Cardiac muscle cell (in vitro differentiated cells and primary cell): ENCODE measurements around the gene HEATR1. TPM values are rescaled to one million over a fixed set of nuclear protein-coding genes. Genes with fewer than 3 reads are reported as not detected.

Experiments
- DNase-seq, 2 donors: peaks; one replicate each; pipeline versions ENCODE4 v3.0.0 to v3.0.0-alpha.2; 2010 to 2017; ENCODE audit warnings: low read depth in 1 of 2, low spot score in 1 of 2
- H3K27ac ChIP-seq: fragments of 200-600 bp; sonication (generic); 2 replicates; pipeline ENCODE4 v1.5.1; 2016
- H3K27me3 ChIP-seq: fragments of 200-600 bp; sonication (generic); 2 replicates; pipeline ENCODE4 v1.6.0; 2016; ENCODE audit warnings: control low read depth
- H3K36me3 ChIP-seq: fragments of 200-600 bp; sonication (generic); 2 replicates; pipeline ENCODE4 v1.5.1; 2016; ENCODE audit warnings: control low read depth
- H3K4me1 ChIP-seq: fragments of 200-600 bp; sonication (generic); 2 replicates; pipeline ENCODE4 v1.8.1; 2017; ENCODE audit warnings: low read depth, mild to moderate bottlenecking, mixed run types
- H3K4me3 ChIP-seq: fragments of 200-600 bp; sonication (generic); 2 replicates; pipeline ENCODE4 v1.5.1; 2016; ENCODE audit warnings: mild to moderate bottlenecking
- H3K9me3 ChIP-seq: fragments of 200-600 bp; sonication (generic); 2 replicates; pipeline ENCODE4 v1.5.1; 2017; ENCODE audit warnings: low read depth, mild to moderate bottlenecking, control low read depth
- CTCF ChIP-seq: IDR thresholded peaks from 2 replicates; pipeline ENCODE4 v1.5.1; 2012; ENCODE audit warnings: low read depth, mild to moderate bottlenecking, low read length
- polyA plus RNA-seq: library from polyadenylated mRNA; unstranded; fragments of >200 nt; fragmentation: Nextera tagmentation; extraction: Ambion mirVana; gene quantifications from 2 replicates; pipeline ENCODE4 v1.2.1, GENCODE V29; 2016
- total RNA-seq: library from RNA; depleted of rRNA; stranded (reverse); fragments of >200 nt; gene quantifications from 2 replicates; pipeline ENCODE4 v1.2.3, GENCODE V29; 2016

HEATR1 gene
- total and polyA plus RNA-seq, 2 experiments from 2014 or later: 6.6 to 11.9 TPM

- no peak for DNase-seq
- H3K4me3 ChIP-seq: no peak overlapping the region
- no peaks in the 10 kb centered on the region for H3K36me3 ChIP-seq
- no peaks in the 10 kb centered on the region for H3K4me1 ChIP-seq
- TF ChIP-seq CTCF: no peak
- H3K27ac ChIP-seq: no peak overlapping the region
- H3K9me3 ChIP-seq: no peaks in the 10 kb centered on the region
- no peaks in the 10 kb centered on the region for H3K27me3 ChIP-seq
Measured at GRCh38 chr1:236520445-236521005, 83.8 kb downstream of the HEATR1 start.

GRCh38 chr1:236518322-236518721, 86.0 kb downstream of the HEATR1 start:
- no peaks in the 10 kb centered on the region for H3K36me3 ChIP-seq
- no peaks in the 10 kb centered on the region for H3K27me3 ChIP-seq
- DNase-seq: peak in 1 of 2 donors; percentile 56
- TF ChIP-seq CTCF: no peak
- H3K9me3 ChIP-seq: no peaks in the 10 kb centered on the region
- H3K4me1 ChIP-seq: no peaks in the 10 kb centered on the region
- no peak overlapping the region for H3K27ac ChIP-seq
- H3K4me3 ChIP-seq: no peak overlapping the region

- peak in 1 of 2 donors; percentile 86 for DNase-seq
- no peak overlapping the region for H3K4me3 ChIP-seq
- no peaks in the 10 kb centered on the region for H3K9me3 ChIP-seq
- no peaks in the 10 kb centered on the region for H3K4me1 ChIP-seq
- H3K27ac ChIP-seq: no peak overlapping the region
- no peak for TF ChIP-seq CTCF
- H3K36me3 ChIP-seq: no peaks in the 10 kb centered on the region
- H3K27me3 ChIP-seq: no peaks in the 10 kb centered on the region
Measured at GRCh38 chr1:236516929-236517704, 87.2 kb downstream of the HEATR1 start.

- Histone ChIP-seq H3K27ac (no peak overlapping the region), H3K9me3 (no peaks in the 10 kb centered on the region)
- no peak for TF ChIP-seq CTCF
Measured at GRCh38 chr1:236515443-236515958, 88.8 kb downstream of the HEATR1 start.

GRCh38 chr1:236514703-236515442, 89.4 kb downstream of the HEATR1 start:
- H3K4me3 ChIP-seq: no peak overlapping the region
- TF ChIP-seq CTCF: no peak
- no peaks in the 10 kb centered on the region for H3K27me3 ChIP-seq
- no peaks in the 10 kb centered on the region for H3K4me1 ChIP-seq
- no peaks in the 10 kb centered on the region for H3K36me3 ChIP-seq
- no peak for DNase-seq
- no peak overlapping the region for H3K27ac ChIP-seq
- no peaks in the 10 kb centered on the region for H3K9me3 ChIP-seq

More at GRCh38 chr1:236515443-236515958, 88.8 kb downstream of the HEATR1 start:
- DNase-seq: peak in 1 of 2 donors; percentile 58
- Histone ChIP-seq H3K27me3 (no peaks in the 10 kb centered on the region), H3K4me3 (no peak overlapping the region), H3K4me1 (no peaks in the 10 kb centered on the region), H3K36me3 (no peaks in the 10 kb centered on the region)
